ENCODE data around the gene PPARA.
"Not testable (repeated sequence)": the region's sequence is repeated elsewhere in the genome, so short reads cannot be mapped to it uniquely, and the experiment has no call there.

DNA sequence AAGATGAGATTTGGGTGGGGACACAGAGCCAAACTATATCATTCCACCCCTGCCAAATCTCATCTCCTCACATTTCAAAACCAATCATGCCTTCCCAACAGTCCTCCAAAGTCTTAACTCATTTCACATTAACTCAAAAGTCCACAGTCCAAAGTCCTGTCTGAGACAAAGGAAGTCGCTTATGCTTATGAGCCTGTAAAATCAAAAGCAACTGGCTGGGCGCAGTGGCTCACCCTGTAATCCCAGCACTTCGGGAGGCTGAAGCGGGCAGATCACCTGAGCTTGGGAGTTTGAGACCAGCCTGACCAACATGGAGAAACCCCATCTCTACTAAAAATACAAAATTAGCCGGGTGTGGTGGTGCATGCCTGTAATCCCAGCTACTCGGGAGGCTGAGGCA is 114.2 kb downstream of the PPARA start:
- TF ChIP-seq, protein P1, sequence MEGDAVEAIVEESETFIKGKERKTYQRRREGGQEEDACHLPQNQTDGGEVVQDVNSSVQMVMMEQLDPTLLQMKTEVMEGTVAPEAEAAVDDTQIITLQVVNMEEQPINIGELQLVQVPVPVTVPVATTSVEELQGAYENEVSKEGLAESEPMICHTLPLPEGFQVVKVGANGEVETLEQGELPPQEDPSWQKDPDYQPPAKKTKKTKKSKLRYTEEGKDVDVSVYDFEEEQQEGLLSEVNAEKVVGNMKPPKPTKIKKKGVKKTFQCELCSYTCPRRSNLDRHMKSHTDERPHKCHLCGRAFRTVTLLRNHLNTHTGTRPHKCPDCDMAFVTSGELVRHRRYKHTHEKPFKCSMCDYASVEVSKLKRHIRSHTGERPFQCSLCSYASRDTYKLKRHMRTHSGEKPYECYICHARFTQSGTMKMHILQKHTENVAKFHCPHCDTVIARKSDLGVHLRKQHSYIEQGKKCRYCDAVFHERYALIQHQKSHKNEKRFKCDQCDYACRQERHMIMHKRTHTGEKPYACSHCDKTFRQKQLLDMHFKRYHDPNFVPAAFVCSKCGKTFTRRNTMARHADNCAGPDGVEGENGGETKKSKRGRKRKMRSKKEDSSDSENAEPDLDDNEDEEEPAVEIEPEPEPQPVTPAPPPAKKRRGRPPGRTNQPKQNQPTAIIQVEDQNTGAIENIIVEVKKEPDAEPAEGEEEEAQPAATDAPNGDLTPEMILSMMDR (IDR thresholded peaks at IDR 0.05): not testable (repeated sequence)
- TF ChIP-seq EP300, POLR2A, POLR2AphosphoS5 (IDR thresholded peaks at IDR 0.05): not testable (repeated sequence)
